HG02884 (cell line): ENCODE results near the gene PRSS36.
"Not testable (repeated sequence)": the region's sequence is repeated elsewhere in the genome, so short reads cannot be mapped to it uniquely, and the experiment has no call there.

Experiments used
- ATAC-seq: cut with Tn5 transposase; IDR thresholded peaks from one replicate; pipeline ENCODE4 v1.9.1; 2021; ENCODE audit warnings: mild to moderate bottlenecking, moderate library complexity; ENCODE audit not compliant: unreplicated experiment

The PRSS36 gene

GRCh38 chr16:31184888-31185287, 35.0 kb upstream of the PRSS36 start:
- no peak for ATAC-seq

GRCh38 chr16:31183432-31184428, 33.9 kb upstream of the PRSS36 start:
- no peak for ATAC-seq

- no peak for ATAC-seq
Observed at GRCh38 chr16:31182391-31182790, 32.5 kb upstream of the PRSS36 start.

GRCh38 chr16:31181102-31181830, 31.4 kb upstream of the PRSS36 start:
- ATAC-seq = no peak

- ATAC-seq = peak; percentile 42
Observed at GRCh38 chr16:31179747-31180459, 30.0 kb upstream of the PRSS36 start, which contains the start of gene FUS. Gene FUS, plus strand, starts transcription at chr16:31180139. Its CDS starts 76 bp downstream, at chr16:31180215.

GRCh38 chr16:31179219-31179746, 29.4 kb upstream of the PRSS36 start:
- ATAC-seq = no peak

- ATAC-seq = no peak
Observed at GRCh38 chr16:31177136-31177535, 27.3 kb upstream of the PRSS36 start.

GRCh38 chr16:31170048-31170447, 20.2 kb upstream of the PRSS36 start:
- not testable (repeated sequence) for ATAC-seq

GRCh38 chr16:31168848-31169247, 19.0 kb upstream of the PRSS36 start:
- ATAC-seq = no peak

GRCh38 chr16:31167315-31167714, 17.4 kb upstream of the PRSS36 start:
- no peak for ATAC-seq

- no peak for ATAC-seq
Observed at GRCh38 chr16:31157136-31157535, 7.3 kb upstream of the PRSS36 start.

- ATAC-seq = not testable (repeated sequence)
Observed at GRCh38 chr16:31150976-31151375, 1.1 kb upstream of the PRSS36 start.

- no peak for ATAC-seq
Observed at GRCh38 chr16:31149332-31149731, 534 bp downstream of the PRSS36 start.

GRCh38 chr16:31148896-31149295, 970 bp downstream of the PRSS36 start:
- no peak for ATAC-seq

- no peak for ATAC-seq
Observed at GRCh38 chr16:31148281-31148728, 1.6 kb downstream of the PRSS36 start.

GRCh38 chr16:31147574-31147973, 2.3 kb downstream of the PRSS36 start:
- ATAC-seq = no peak

- ATAC-seq = no peak
Observed at GRCh38 chr16:31145398-31145990, 4.4 kb downstream of the PRSS36 start.

- not testable (repeated sequence) for ATAC-seq
Observed at GRCh38 chr16:31144418-31144817, 5.4 kb downstream of the PRSS36 start.

- ATAC-seq = no peak
Observed at GRCh38 chr16:31143694-31144148, 6.1 kb downstream of the PRSS36 start.

GRCh38 chr16:31143011-31143693, 6.7 kb downstream of the PRSS36 start:
- ATAC-seq = no peak
